Sigmoid colon (tissue), 4 donors: Measurements from ENCODE around the gene ATXN10.

Experiments
- POLR2AphosphoS5 ChIP-seq, 4 donors: sonication (generic); formaldehyde crosslinking; IDR thresholded peaks; one replicate each; pipeline ENCODE4 v1.6.1; 2017; ENCODE audit warnings: antibody characterized with exemption in 4 of 4
- TF ChIP-seq, protein P1 (sequence below), 4 experiments: fragments of 450-650 bp in 3 of 4; fragments of 200-600 bp in 1 of 4; IDR thresholded peaks; one replicate each; pipeline ENCODE4 v1.5.1; 2016 to 2019; ENCODE audit warnings: antibody characterized with exemption in 4 of 4, mild to moderate bottlenecking in 3 of 4, moderate library complexity in 2 of 4

DNA sequence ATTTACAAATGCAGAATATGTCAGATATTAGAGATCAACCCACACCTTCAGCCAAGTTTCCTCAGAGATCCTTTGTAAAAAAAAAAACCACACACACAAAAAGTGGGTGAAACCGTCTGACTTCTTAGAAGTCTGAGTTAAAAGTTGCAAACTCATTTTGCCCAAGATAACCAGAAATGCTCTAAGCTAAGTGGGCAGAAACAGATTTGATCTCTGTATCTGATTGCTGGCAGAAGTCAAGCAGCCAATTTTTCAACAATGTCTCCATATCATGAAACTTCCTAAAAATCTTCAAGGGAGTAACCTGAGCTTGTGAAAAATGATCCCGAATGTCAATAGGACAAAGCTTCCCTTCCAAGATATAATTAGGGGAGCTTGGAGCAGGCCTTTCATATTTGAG is 28.6 kb upstream of the ATXN10 start:
- TF ChIP-seq, protein P1, sequence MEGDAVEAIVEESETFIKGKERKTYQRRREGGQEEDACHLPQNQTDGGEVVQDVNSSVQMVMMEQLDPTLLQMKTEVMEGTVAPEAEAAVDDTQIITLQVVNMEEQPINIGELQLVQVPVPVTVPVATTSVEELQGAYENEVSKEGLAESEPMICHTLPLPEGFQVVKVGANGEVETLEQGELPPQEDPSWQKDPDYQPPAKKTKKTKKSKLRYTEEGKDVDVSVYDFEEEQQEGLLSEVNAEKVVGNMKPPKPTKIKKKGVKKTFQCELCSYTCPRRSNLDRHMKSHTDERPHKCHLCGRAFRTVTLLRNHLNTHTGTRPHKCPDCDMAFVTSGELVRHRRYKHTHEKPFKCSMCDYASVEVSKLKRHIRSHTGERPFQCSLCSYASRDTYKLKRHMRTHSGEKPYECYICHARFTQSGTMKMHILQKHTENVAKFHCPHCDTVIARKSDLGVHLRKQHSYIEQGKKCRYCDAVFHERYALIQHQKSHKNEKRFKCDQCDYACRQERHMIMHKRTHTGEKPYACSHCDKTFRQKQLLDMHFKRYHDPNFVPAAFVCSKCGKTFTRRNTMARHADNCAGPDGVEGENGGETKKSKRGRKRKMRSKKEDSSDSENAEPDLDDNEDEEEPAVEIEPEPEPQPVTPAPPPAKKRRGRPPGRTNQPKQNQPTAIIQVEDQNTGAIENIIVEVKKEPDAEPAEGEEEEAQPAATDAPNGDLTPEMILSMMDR (IDR thresholded peaks at IDR 0.05), result no peak
- TF ChIP-seq POLR2AphosphoS5 (IDR thresholded peaks at IDR 0.05), result no peak
